ENCODE data around the gene SORCS2.

DNA sequence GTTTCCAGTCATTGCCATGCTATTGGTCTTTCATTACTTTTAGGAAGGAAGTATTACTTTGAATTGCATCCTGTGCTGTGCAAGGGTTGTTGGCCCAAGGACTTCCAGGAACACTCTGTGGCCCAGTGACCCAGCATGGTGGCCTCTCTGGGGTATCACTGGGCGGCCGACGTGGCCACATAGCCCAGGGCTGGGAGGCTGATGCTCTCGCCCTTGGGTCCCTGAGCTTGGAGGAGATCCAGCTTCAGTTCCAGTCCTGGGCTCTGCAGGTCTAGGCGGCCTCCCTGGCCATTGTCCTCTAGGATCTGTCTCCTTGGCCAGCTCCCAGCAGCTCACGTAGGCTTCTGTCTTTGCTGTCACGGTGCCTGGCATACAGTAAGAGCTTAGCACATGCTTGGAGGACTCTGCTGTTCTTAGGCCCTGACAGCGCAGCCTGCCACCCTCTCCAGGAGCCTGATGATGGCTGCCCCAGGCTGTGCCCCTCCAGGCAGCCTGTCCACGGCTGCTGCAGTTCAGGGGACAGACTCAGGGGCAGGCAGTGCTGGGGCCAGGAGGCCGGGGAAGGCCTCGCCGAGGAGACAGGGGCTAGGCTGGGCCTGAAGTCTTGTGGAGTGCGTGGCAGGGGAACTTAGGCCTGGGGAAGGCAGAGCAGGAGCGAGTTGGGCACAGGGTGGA, 42.2 kb downstream of the SORCS2 start:
- TF ChIP-seq GATA2 (IDR thresholded peaks at IDR 0.05; ENCODE audit: low read depth, low read length) (no peak), GATA3 (IDR thresholded peaks at IDR 0.05; ENCODE audit: low read depth, low read length) (no peak)

Data from SH-SY5Y (cell line).